GM10266 (cell line): Measurements from ENCODE around the gene NIT1.

ENCODE experiments used
- DNase-seq: peaks from one replicate; pipeline ENCODE4 v3.0.0; 2012; ENCODE audit errors: extremely low spot score
- TF ChIP-seq, protein P1 (sequence below): IDR thresholded peaks from 2 replicates; pipeline ENCODE4 v1.5.1; 2012; ENCODE audit warnings: mild to moderate bottlenecking, low read depth; ENCODE audit not compliant: control insufficient read depth, insufficient read depth; ENCODE audit errors: missing control alignments

The NIT1 gene

DNA sequence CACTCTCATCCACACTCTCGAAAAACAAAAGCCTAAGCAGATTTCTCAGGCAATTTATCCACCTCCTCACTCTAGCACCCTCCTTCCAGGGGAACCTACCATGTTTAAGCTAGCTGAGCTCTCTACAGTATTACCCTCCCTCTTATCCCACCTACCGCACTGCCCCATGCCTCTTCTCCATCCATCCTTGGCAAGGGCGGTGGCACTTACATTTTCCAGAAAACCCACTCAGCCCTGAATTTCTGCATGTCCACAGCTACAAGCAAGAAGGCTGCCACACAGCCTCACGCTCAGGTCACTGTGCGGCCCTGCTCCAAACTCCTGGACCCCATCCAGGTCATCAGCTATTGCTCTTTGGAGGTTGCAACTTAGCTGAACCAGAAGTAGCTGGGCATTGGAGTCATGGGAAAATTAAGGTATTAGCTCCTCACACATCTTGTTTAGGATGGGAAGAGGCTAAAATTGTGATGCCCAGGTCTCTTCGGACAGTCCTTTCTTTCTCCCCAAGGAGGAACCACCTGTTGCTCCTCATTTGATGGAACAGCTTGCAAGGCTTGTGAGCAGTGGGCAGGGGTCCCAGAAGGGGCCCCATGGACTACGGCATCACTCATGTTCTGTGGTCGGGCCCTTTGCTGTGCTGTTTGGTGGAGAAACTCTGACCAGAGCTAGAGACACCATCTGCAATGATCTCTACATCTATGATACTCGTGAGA lies 18.7 kb upstream of the NIT1 start:
- TF ChIP-seq, protein P1, sequence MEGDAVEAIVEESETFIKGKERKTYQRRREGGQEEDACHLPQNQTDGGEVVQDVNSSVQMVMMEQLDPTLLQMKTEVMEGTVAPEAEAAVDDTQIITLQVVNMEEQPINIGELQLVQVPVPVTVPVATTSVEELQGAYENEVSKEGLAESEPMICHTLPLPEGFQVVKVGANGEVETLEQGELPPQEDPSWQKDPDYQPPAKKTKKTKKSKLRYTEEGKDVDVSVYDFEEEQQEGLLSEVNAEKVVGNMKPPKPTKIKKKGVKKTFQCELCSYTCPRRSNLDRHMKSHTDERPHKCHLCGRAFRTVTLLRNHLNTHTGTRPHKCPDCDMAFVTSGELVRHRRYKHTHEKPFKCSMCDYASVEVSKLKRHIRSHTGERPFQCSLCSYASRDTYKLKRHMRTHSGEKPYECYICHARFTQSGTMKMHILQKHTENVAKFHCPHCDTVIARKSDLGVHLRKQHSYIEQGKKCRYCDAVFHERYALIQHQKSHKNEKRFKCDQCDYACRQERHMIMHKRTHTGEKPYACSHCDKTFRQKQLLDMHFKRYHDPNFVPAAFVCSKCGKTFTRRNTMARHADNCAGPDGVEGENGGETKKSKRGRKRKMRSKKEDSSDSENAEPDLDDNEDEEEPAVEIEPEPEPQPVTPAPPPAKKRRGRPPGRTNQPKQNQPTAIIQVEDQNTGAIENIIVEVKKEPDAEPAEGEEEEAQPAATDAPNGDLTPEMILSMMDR = no peak
- DNase-seq = no peak

DNA sequence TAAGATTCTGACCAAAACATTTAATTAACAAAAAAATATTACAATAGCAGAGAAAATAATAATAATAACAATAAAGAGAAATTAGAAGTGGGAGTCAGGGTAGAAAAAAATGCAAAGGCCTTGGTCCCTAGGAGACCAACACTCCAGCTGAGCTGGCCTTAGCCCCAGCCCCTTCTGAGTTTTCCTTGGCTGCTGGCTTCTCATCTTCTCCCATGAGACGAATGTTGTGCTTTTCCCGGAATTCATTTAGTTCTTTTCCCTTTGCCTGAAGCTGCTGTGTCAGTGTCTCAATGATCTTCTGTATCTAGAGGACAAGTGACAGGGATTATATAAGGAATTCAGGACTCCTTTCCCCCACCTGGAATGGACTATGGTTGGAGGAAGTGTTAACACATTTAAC lies 17.3 kb upstream of the NIT1 start:
- DNase-seq = no peak
- TF ChIP-seq, protein P1 = no peak

DNA sequence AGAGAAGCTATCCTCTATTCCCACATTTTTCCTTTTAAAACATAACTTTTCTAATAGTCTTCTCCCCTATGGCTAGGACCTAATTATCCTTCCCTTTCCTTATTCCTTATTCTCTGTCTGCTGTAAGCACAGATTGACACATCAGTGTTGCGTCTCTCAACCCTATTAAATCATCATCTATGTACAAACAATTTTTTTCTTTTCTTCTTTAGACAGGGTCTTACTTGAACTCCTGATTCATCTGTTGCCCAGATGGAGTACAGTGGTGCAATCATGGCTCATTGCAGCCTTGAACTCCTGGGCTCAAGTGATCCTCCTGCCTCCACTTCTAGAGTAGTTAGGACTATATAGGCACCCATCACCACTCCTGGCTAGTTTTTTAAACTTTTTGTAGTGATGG lies 11.5 kb upstream of the NIT1 start:
- no peak for DNase-seq
- TF ChIP-seq, protein P1 = no peak

DNA sequence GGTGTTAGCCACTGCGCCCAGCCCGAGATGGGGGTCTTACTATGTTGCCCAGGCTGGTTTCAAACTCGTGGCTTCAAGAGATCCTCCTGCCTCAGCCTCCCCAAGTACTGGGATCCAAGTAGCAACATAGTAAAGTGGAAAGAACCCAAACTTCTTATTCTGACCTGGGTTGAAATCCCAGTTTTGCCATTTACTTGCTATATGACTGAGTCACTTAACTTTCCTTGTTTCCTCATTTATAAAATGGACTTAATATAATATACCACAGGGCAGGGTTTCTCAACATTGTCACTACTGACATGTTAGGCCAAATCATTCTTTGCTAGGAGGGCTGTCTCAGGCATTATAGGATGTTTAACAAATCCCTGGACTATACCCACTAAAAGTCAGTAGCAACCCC lies 6.8 kb upstream of the NIT1 start:
- no peak for DNase-seq
- TF ChIP-seq, protein P1 = no peak

DNA sequence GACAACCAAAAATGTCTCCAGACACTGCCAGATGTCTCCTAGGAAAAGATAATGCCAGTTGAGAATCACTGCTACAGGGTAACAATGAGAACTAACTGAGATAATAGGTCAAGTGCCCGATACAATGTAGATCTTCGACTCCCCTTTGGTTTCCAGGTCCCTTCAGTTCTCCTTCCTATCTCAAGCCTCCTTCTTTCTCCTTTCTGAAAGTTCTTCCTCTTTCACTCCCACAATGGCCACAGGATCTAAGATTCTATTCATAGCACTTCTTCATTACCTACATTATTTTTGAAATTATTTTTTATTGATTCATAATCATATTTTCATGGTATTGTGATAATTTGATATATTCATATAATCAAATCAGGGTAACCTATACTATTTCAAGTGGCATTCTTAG lies 6.4 kb upstream of the NIT1 start:
- TF ChIP-seq, protein P1 = no peak
- no peak for DNase-seq

DNA sequence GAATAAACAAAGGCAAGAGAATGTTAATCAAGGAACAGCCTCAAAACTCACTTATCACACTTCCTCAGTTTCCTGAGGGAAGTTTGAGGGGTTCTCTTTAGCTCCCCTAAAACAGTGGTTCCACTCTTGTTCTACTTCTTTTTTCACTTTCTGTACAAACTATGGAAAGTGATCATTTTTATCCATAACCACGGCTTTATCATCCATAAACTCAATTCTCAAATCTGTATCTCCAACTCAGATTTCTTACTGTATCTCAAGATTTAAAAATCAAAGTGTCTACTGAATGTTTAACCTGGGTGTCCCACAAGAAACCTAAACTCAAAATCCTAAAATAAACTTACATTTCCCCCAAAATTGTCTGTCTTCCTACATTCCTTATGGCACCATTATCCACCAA lies 4.0 kb upstream of the NIT1 start:
- no peak for DNase-seq
- TF ChIP-seq, protein P1 = no peak

DNA sequence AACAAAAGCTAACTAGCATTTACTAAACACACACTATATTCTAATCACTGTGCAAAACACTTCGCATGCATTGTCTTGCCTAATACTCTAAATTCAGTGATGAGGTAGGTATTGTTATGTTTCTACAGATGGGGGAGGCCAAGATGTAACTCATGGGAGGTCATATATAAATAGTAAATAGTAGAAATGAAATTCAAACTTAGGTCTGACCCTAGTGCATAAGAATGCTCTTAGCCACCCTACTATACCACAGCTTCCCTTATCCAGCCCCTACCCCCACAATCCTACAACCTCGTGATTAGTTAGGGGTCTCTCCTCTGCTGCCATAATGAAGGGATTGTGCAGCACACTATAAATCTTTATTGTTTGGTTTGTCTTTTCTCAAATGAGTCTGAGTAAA lies 3.3 kb upstream of the NIT1 start:
- DNase-seq = no peak
- TF ChIP-seq, protein P1 = no peak
